ENCODE results near the gene ACTN1. TPM values are rescaled to one million over a fixed set of nuclear protein-coding genes. Genes with fewer than 3 reads are reported as not detected.
"Not testable (repeated sequence)": the region's sequence is repeated elsewhere in the genome, so short reads cannot be mapped to it uniquely, and the experiment has no call there.

The ACTN1 gene
- total RNA-seq (2014; rRNA removed; shearing (Covaris generic)): 78.8 and 90.9 TPM in 2 replicates

GRCh38 chr14:68979021-68979721, at the start of gene ACTN1:
Gene ACTN1 (minus strand): TSS chr14:68979302. CDS start chr14:68979056, 246 bp downstream.
- DNase-seq (ENCODE audit: low spot score): peak; percentile 96
- in situ Hi-C loops (cut with HindIII; ENCODE audit: low sequenced_read_pairs): no loop called here

- no peak for DNase-seq (ENCODE audit: low spot score)
- in situ Hi-C loops (cut with HindIII; ENCODE audit: low sequenced_read_pairs): no loop called here
These were observed 48.3 kb upstream of the ACTN1 start for GRCh38 chr14:69027242-69027913.

GRCh38 chr14:69023035-69023434, 43.9 kb upstream of the ACTN1 start:
- no peak for DNase-seq (ENCODE audit: low spot score)
- in situ Hi-C loops (cut with HindIII; ENCODE audit: low sequenced_read_pairs): no loop called here

GRCh38 chr14:69022093-69022492, 43.0 kb upstream of the ACTN1 start:
- DNase-seq (ENCODE audit: low spot score); in situ Hi-C loops (cut with HindIII; ENCODE audit: low sequenced_read_pairs): not testable (repeated sequence)

- in situ Hi-C loops (cut with HindIII; ENCODE audit: low sequenced_read_pairs): no loop called here
- DNase-seq (ENCODE audit: low spot score): no peak
These were observed 38.6 kb upstream of the ACTN1 start for GRCh38 chr14:69017706-69018105.

GRCh38 chr14:69014829-69015259, 35.7 kb upstream of the ACTN1 start:
- DNase-seq (ENCODE audit: low spot score): no peak
- in situ Hi-C loops (cut with HindIII; ENCODE audit: low sequenced_read_pairs): no loop called here

GRCh38 chr14:69013943-69014782, 35.1 kb upstream of the ACTN1 start:
- in situ Hi-C loops (cut with HindIII; ENCODE audit: low sequenced_read_pairs): no loop called here
- no peak for DNase-seq (ENCODE audit: low spot score)

- no peak for DNase-seq (ENCODE audit: low spot score)
- in situ Hi-C loops (cut with HindIII; ENCODE audit: low sequenced_read_pairs): no loop called here
These were observed 33.3 kb upstream of the ACTN1 start for GRCh38 chr14:69012256-69012953.

- DNase-seq (ENCODE audit: low spot score): no peak
- in situ Hi-C loops (cut with HindIII; ENCODE audit: low sequenced_read_pairs): no loop called here
These were observed 31.5 kb upstream of the ACTN1 start for GRCh38 chr14:69010648-69011047.

- in situ Hi-C loops (cut with HindIII; ENCODE audit: low sequenced_read_pairs): no loop called here
These were observed 29.4 kb upstream of the ACTN1 start for GRCh38 chr14:69008421-69008884.

GRCh38 chr14:69006346-69006745, 27.2 kb upstream of the ACTN1 start:
- in situ Hi-C loops (cut with HindIII; ENCODE audit: low sequenced_read_pairs): no loop called here
- no peak for DNase-seq (ENCODE audit: low spot score)

More at GRCh38 chr14:69008421-69008884, 29.4 kb upstream of the ACTN1 start:
- DNase-seq (ENCODE audit: low spot score): no peak

GRCh38 chr14:69005432-69006148, 26.5 kb upstream of the ACTN1 start:
- DNase-seq (ENCODE audit: low spot score): no peak
- in situ Hi-C loops (cut with HindIII; ENCODE audit: low sequenced_read_pairs): no loop called here

GRCh38 chr14:69004731-69005431, 25.8 kb upstream of the ACTN1 start:
- in situ Hi-C loops (cut with HindIII; ENCODE audit: low sequenced_read_pairs): no loop called here
- DNase-seq (ENCODE audit: low spot score): no peak

GRCh38 chr14:69003626-69004025, 24.5 kb upstream of the ACTN1 start:
- in situ Hi-C loops (cut with HindIII; ENCODE audit: low sequenced_read_pairs): no loop called here
- no peak for DNase-seq (ENCODE audit: low spot score)

GRCh38 chr14:69002069-69002468, 23.0 kb upstream of the ACTN1 start:
- peak; percentile 23 for DNase-seq (ENCODE audit: low spot score)
- in situ Hi-C loops (cut with HindIII; ENCODE audit: low sequenced_read_pairs): no loop called here

- in situ Hi-C loops (cut with HindIII; ENCODE audit: low sequenced_read_pairs): no loop called here
- no peak for DNase-seq (ENCODE audit: low spot score)
These were observed 22.3 kb upstream of the ACTN1 start for GRCh38 chr14:69001375-69001774.

GRCh38 chr14:68998062-68998461, 19.0 kb upstream of the ACTN1 start:
- DNase-seq (ENCODE audit: low spot score): no peak
- in situ Hi-C loops (cut with HindIII; ENCODE audit: low sequenced_read_pairs): no loop called here

- in situ Hi-C loops (cut with HindIII; ENCODE audit: low sequenced_read_pairs): no loop called here
These were observed 16.6 kb upstream of the ACTN1 start for GRCh38 chr14:68995731-68996130.

More at GRCh38 chr14:68995731-68996130, 16.6 kb upstream of the ACTN1 start:
- DNase-seq (ENCODE audit: low spot score): no peak

Measured in G401 (cell line).